NT2/D1 (cell line): ENCODE data around the gene CSK.

Source experiments
- DNase-seq: peaks from one replicate; pipeline ENCODE4 v3.0.0-alpha.2; 2011; ENCODE audit warnings: low read depth, low spot score
- H3K27me3 ChIP-seq: 2 replicates; pipeline ENCODE4 v1.6.0; 2011; ENCODE audit warnings: mild to moderate bottlenecking; ENCODE audit not compliant: insufficient read length, insufficient read depth
- H3K36me3 ChIP-seq: 2 replicates; pipeline ENCODE4 v1.6.1; 2011; ENCODE audit warnings: mild to moderate bottlenecking, low read length, mixed read lengths; ENCODE audit not compliant: insufficient read depth, insufficient read length
- H3K4me1 ChIP-seq: 2 replicates; pipeline ENCODE4 v1.5.1; 2011; ENCODE audit not compliant: insufficient read depth, insufficient read length
- H3K4me3 ChIP-seq: 2 replicates; pipeline ENCODE4 v1.5.1; 2011; ENCODE audit warnings: low read depth; ENCODE audit not compliant: insufficient read length
- H3K9ac ChIP-seq: 2 replicates; pipeline ENCODE4 v1.6.0; 2011; ENCODE audit warnings: low read depth; ENCODE audit not compliant: insufficient read length
- H3K9me3 ChIP-seq: 2 replicates; pipeline ENCODE4 v1.5.1; 2011; ENCODE audit warnings: mild to moderate bottlenecking, low read length; ENCODE audit not compliant: insufficient read depth
- SUZ12 ChIP-seq: IDR thresholded peaks from 2 replicates; pipeline ENCODE4 v1.6.1; 2011; ENCODE audit not compliant: insufficient read length, insufficient read depth; ENCODE audit errors: extremely low read depth
- YY1 ChIP-seq: IDR thresholded peaks from 2 replicates; pipeline ENCODE4 v1.6.1; 2011; ENCODE audit not compliant: insufficient read length, insufficient read depth
- ZNF274 ChIP-seq: IDR thresholded peaks from 2 replicates; pipeline ENCODE4 v1.6.1; 2011; ENCODE audit warnings: mild to moderate bottlenecking, low read depth, low read length

Gene CSK

DNA sequence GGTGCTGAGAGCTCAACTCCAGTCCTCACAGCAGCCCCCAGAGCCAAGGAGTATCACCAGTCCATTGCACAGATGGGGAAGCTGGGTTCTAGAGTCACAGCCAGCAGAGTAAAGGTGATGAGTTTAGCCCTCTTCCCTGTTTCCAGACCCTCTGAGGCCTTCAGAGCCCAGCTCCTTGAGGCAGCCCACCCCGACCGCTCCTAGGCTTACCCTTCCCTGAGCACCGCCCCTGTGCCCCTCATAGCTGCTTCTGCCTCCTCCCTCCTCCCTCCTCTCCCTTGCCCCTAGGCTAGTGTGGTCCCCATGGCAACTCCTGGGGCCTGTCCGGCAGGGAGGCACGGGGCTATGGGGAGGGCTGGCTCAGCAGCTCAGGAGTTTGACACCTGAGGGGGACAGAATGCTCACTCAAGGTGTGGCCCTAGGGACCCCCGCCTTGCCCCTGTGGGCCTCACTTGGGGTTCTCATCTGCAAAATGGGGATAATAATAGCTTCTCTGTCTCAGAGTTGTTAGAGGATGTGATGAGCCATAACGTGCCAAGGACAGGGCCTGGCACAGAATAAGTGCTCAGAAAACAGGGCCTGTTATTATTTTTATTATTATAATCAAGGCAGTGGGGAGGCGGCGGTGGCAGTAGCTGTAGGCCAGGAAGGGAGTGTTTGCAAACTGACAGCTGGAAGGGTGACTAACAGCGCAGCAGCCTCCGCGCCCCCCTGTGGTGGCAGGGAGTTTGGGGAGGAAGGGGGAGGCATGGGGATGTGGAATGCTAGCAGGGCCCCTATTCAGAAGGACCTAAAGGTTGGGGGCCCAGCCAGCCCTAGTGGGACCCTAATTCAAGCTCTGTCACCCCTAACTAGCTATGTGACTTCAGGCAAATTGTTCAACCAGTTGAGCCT lies 11.5 kb downstream of the CSK start:
- H3K9ac ChIP-seq: no peak overlapping the region
- no peak overlapping the region for H3K4me3 ChIP-seq
- no peaks in the 10 kb centered on the region for H3K9me3 ChIP-seq
- H3K36me3 ChIP-seq: peaks cover 42% of the 10 kb centered on the region
- H3K27me3 ChIP-seq: no peaks in the 10 kb centered on the region
- no peak for TF ChIP-seq ZNF274
- TF ChIP-seq SUZ12: no peak
- TF ChIP-seq YY1: no peak
- no peak for DNase-seq
- peaks cover 39% of the 10 kb centered on the region for H3K4me1 ChIP-seq

- no peak overlapping the region for H3K9ac ChIP-seq
- no peaks in the 10 kb centered on the region for H3K9me3 ChIP-seq
- DNase-seq: no peak
- H3K36me3 ChIP-seq: peaks cover 48% of the 10 kb centered on the region
- peaks cover 29% of the 10 kb centered on the region for H3K4me1 ChIP-seq
- H3K27me3 ChIP-seq: no peaks in the 10 kb centered on the region
- H3K4me3 ChIP-seq: no peak overlapping the region
- no peak for TF ChIP-seq SUZ12
- no peak for TF ChIP-seq ZNF274
- TF ChIP-seq YY1: no peak
These were observed 12.5 kb downstream of the CSK start for GRCh38 chr15:74794248-74794969.

- Histone ChIP-seq H3K9ac (no peak overlapping the region), H3K27me3 (no peaks in the 10 kb centered on the region), H3K4me1 (peaks cover 29% of the 10 kb centered on the region), H3K4me3 (no peak overlapping the region), H3K9me3 (no peaks in the 10 kb centered on the region), H3K36me3 (peaks cover 50% of the 10 kb centered on the region)
- no peak for DNase-seq
- TF ChIP-seq ZNF274: no peak
- TF ChIP-seq YY1: no peak
- TF ChIP-seq SUZ12: no peak
These were observed 13.1 kb downstream of the CSK start for GRCh38 chr15:74794970-74795349.

GRCh38 chr15:74795966-74796625 lies 14.2 kb downstream of the CSK start:
- H3K4me1 ChIP-seq: peaks cover 33% of the 10 kb centered on the region
- H3K27me3 ChIP-seq: no peaks in the 10 kb centered on the region
- H3K4me3 ChIP-seq: no peak overlapping the region
- peaks cover 61% of the 10 kb centered on the region for H3K36me3 ChIP-seq
- no peaks in the 10 kb centered on the region for H3K9me3 ChIP-seq
- no peak for DNase-seq
- no peak for TF ChIP-seq SUZ12
- H3K9ac ChIP-seq: no peak overlapping the region

DNA sequence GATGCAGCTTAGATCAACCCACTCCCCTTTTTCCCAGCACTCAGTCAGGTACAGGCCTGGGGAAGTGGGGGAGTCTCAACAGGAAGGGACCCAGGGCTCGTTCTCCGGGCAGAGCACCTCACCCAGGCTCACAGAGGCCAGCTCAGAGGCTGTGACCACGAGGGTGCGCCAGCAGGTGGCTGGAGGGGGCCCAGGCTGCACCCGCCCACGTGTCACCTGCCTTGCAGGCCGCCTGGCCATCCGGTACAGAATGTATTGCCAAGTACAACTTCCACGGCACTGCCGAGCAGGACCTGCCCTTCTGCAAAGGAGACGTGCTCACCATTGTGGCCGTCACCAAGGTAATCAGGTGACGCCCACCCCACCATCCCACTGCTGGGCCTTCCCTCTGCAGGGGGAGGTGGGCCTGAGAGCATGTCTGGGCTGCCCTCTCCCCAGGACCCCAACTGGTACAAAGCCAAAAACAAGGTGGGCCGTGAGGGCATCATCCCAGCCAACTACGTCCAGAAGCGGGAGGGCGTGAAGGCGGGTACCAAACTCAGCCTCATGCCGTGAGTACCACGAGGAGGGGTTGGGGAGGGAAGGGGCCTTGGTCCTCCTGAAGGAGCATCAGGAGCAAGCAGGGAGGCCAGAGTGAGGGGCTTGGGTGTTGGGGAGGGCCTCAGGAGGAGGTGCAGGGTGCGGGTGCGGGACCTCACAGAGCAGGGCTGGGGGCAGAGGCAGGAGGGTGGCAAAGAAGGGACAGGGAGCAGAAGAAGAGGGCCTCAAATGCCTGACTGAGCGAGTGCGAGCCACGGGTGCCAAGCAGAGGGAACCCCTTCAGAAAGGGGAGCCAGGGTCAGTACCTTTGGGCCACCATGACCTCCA lies 16.7 kb downstream of the CSK start:
- Histone ChIP-seq H3K9ac (no peak overlapping the region), H3K4me3 (no peak overlapping the region), H3K36me3 (peaks cover 77% of the 10 kb centered on the region), H3K9me3 (no peaks in the 10 kb centered on the region), H3K27me3 (no peaks in the 10 kb centered on the region), H3K4me1 (peaks cover 27% of the 10 kb centered on the region)
- DNase-seq: no peak
- TF ChIP-seq ZNF274 (no peak), YY1 (no peak), SUZ12 (no peak)

DNA sequence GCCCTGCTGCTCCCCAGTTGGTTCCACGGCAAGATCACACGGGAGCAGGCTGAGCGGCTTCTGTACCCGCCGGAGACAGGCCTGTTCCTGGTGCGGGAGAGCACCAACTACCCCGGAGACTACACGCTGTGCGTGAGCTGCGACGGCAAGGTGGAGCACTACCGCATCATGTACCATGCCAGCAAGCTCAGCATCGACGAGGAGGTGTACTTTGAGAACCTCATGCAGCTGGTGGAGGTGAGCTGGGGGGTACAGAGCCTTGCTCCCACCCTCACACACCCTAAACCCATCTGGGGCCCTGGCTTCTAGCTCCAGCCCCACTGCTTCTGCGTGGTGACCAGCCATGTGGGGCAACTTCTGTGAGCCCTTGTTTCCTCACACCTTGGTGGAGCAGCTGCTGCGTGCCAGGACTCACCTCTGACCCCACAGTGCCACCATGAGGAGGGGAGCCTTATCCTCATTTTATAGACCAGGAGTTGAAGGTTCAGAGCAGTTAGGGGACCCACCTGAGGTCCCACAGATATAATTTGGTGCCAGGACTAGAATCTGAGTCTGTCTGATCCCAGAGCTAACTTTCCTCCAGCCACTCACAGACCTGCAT lies 17.5 kb downstream of the CSK start:
- TF ChIP-seq YY1: no peak
- H3K9me3 ChIP-seq: no peaks in the 10 kb centered on the region
- no peak for DNase-seq
- H3K4me3 ChIP-seq: no peak overlapping the region
- H3K27me3 ChIP-seq: no peaks in the 10 kb centered on the region
- peaks cover 84% of the 10 kb centered on the region for H3K36me3 ChIP-seq
- peaks cover 26% of the 10 kb centered on the region for H3K4me1 ChIP-seq
- H3K9ac ChIP-seq: peak overlapping the region; percentile 29
